OCI-LY1 (cell line): ENCODE measurements around the gene IFT88.

Source experiments
- H2AFZ ChIP-seq: fragments of 200-600 bp; sonication (generic), shearing (Covaris generic); 2 replicates; pipeline ENCODE4 v1.6.0; 2014; ENCODE audit warnings: antibody characterized with exemption, mild to moderate bottlenecking, low read length
- H3F3A ChIP-seq: fragments of 200-600 bp; sonication (generic), shearing (Covaris generic); 2 replicates; pipeline ENCODE4 v1.6.0; 2014; ENCODE audit warnings: mild to moderate bottlenecking, antibody characterized with exemption, low read length, moderate library complexity; ENCODE audit not compliant: insufficient read depth
- H3K27ac ChIP-seq: fragments of 200-600 bp; sonication (generic); 2 replicates; pipeline ENCODE4 v1.5.1; 2014; ENCODE audit warnings: low read length, mixed run types, mild to moderate bottlenecking, low read depth; ENCODE audit not compliant: poor library complexity, severe bottlenecking
- H3K27me3 ChIP-seq: fragments of 200-600 bp; sonication (generic); 2 replicates; pipeline ENCODE4 v1.6.0; 2014; ENCODE audit warnings: antibody characterized with exemption, mild to moderate bottlenecking, low read length, moderate library complexity; ENCODE audit not compliant: insufficient read depth
- H3K36me3 ChIP-seq: fragments of 200-600 bp; sonication (generic); 2 replicates; pipeline ENCODE4 v1.6.1; 2014; ENCODE audit warnings: mild to moderate bottlenecking, antibody characterized with exemption, low read length, moderate library complexity, mixed read lengths; ENCODE audit not compliant: insufficient read depth
- H3K4me1 ChIP-seq: fragments of 200-600 bp; sonication (generic); 2 replicates; pipeline ENCODE4 v1.5.1; 2014; ENCODE audit warnings: mild to moderate bottlenecking, low read length, moderate library complexity; ENCODE audit not compliant: insufficient read depth, severe bottlenecking
- H3K4me2 ChIP-seq: fragments of 200-600 bp; sonication (generic), shearing (Covaris generic); 2 replicates; pipeline ENCODE4 v1.6.1; 2014; ENCODE audit warnings: low read length
- H3K4me3 ChIP-seq: fragments of 200-600 bp; sonication (generic); 2 replicates; pipeline ENCODE4 v1.5.1; 2014; ENCODE audit warnings: low read length, low read depth, mild to moderate bottlenecking, mixed read lengths; ENCODE audit not compliant: poor library complexity, severe bottlenecking
- H3K79me2 ChIP-seq: fragments of 200-600 bp; shearing (Covaris generic); 2 replicates; pipeline ENCODE4 v1.6.1; 2016; ENCODE audit warnings: mixed run types, low read length, mixed read lengths; ENCODE audit not compliant: insufficient read depth
- H3K9ac ChIP-seq: fragments of 200-600 bp; sonication (generic), shearing (Covaris generic); 2 replicates; pipeline ENCODE4 v1.6.1; 2014; ENCODE audit warnings: mild to moderate bottlenecking, low read length, mixed read lengths
- H3K9me2 ChIP-seq: fragments of 200-600 bp; sonication (generic), shearing (Covaris generic); 2 replicates; pipeline ENCODE4 v1.6.1; 2014; ENCODE audit warnings: low read depth, mild to moderate bottlenecking, low read length, mixed read lengths
- H3K9me3 ChIP-seq: fragments of 200-600 bp; shearing (Covaris generic); 2 replicates; pipeline ENCODE4 v1.6.1; 2014; ENCODE audit warnings: low read length, mixed read lengths
- H4K20me1 ChIP-seq: fragments of 200-600 bp; sonication (generic), shearing (Covaris generic); 2 replicates; pipeline ENCODE4 v1.6.0; 2016; ENCODE audit warnings: mild to moderate bottlenecking, low read length; ENCODE audit not compliant: insufficient read depth
- EZH2 ChIP-seq: fragments of 200-600 bp; sonication (generic), shearing (Covaris generic); IDR thresholded peaks from 2 replicates; pipeline ENCODE4 v1.8.0; 2017; ENCODE audit warnings: borderline replicate concordance, mixed run types, mild to moderate bottlenecking, antibody characterized with exemption, low read length, moderate library complexity, mixed read lengths
- TF ChIP-seq, protein P1 (sequence below): fragments of 200-600 bp; sonication (generic), shearing (Covaris generic); IDR thresholded peaks from 2 replicates; pipeline ENCODE4 v1.5.1; 2017; ENCODE audit warnings: mild to moderate bottlenecking, antibody characterized with exemption, low read length, moderate library complexity, mixed read lengths

IFT88 gene

GRCh38 chr13:20713014-20713376 is 146.0 kb downstream of the IFT88 start:
- H3K9ac ChIP-seq, result no peak overlapping the region; the same call in 1 of the 2 replicates
- H3K9me2 ChIP-seq, result no peaks in the 10 kb centered on the region
- H4K20me1 ChIP-seq, result no peaks in the 10 kb centered on the region
- H3K4me2 ChIP-seq, result peak overlapping the region; percentile 51
- H3K27ac ChIP-seq, result no peak overlapping the region
- TF ChIP-seq, protein P1, sequence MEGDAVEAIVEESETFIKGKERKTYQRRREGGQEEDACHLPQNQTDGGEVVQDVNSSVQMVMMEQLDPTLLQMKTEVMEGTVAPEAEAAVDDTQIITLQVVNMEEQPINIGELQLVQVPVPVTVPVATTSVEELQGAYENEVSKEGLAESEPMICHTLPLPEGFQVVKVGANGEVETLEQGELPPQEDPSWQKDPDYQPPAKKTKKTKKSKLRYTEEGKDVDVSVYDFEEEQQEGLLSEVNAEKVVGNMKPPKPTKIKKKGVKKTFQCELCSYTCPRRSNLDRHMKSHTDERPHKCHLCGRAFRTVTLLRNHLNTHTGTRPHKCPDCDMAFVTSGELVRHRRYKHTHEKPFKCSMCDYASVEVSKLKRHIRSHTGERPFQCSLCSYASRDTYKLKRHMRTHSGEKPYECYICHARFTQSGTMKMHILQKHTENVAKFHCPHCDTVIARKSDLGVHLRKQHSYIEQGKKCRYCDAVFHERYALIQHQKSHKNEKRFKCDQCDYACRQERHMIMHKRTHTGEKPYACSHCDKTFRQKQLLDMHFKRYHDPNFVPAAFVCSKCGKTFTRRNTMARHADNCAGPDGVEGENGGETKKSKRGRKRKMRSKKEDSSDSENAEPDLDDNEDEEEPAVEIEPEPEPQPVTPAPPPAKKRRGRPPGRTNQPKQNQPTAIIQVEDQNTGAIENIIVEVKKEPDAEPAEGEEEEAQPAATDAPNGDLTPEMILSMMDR, result no peak
- no peak for TF ChIP-seq EZH2
- H2AFZ ChIP-seq, result no peak overlapping the region; the same call in 1 of the 2 replicates
- 0 out of 2 replicates have a peak, but pooled peaks cover 5% of the 10 kb centered on the region for H3K27me3 ChIP-seq
- no peaks in the 10 kb centered on the region for H3K79me2 ChIP-seq
- peak overlapping the region; percentile 15 for H3K4me3 ChIP-seq
- no peaks in the 10 kb centered on the region for H3K9me3 ChIP-seq
- H3F3A ChIP-seq, result no peaks in the 10 kb centered on the region
- H3K4me1 ChIP-seq, result peaks cover 6% of the 10 kb centered on the region
- H3K36me3 ChIP-seq, result no peaks in the 10 kb centered on the region

DNA sequence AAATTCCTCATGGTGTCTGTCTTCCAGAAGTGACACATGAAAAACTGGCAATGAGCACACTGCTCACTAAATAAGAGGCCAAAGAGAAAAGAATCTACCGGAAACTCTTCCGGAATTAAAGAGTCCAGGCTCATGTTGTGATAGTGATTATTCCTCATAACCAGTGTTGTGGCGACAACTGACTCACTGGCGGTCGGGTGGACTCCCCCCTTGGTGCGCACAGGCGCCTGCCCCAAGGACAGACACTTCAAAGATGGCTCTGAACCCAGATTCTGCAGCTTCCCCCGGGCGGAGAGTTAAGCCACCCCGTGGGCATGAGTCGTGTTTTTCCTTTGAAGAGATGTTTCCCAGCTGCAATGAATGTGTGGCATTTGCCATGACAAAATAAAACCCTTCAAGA is 146.8 kb downstream of the IFT88 start:
- H3K79me2 ChIP-seq, result no peaks in the 10 kb centered on the region
- H3K27ac ChIP-seq, result no peak overlapping the region
- no peaks in the 10 kb centered on the region for H3K9me2 ChIP-seq
- no peaks in the 10 kb centered on the region for H4K20me1 ChIP-seq
- H3F3A ChIP-seq, result no peaks in the 10 kb centered on the region
- H3K4me3 ChIP-seq, result no peak overlapping the region
- H3K27me3 ChIP-seq, result 0 out of 2 replicates have a peak, but pooled peaks cover 5% of the 10 kb centered on the region
- H3K4me1 ChIP-seq, result peaks cover 6% of the 10 kb centered on the region
- H3K4me2 ChIP-seq, result no peak overlapping the region
- no peak overlapping the region for H3K9ac ChIP-seq
- no peak for TF ChIP-seq EZH2
- TF ChIP-seq, protein P1, result no peak
- no peaks in the 10 kb centered on the region for H3K36me3 ChIP-seq
- no peak overlapping the region for H2AFZ ChIP-seq
- H3K9me3 ChIP-seq, result no peaks in the 10 kb centered on the region

DNA sequence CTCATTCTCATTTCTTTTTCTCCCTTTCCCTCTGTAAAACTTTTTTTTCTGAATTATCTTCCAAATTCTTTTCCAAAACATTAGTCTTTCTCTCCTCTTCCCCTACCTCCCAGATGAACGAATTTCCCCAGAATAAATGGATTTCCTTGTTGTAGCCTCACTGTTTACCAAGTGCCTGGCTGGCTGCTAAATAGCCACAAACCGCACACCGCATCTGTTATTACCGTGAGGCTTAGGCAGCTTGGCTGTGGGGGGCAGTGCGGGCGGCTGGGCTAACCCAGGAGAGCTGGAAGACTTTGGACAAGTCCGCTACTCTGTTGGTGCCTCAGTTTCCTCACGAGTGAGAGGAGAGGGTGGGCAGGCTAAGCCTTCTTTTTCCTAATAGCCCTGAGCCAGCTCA is 147.2 kb downstream of the IFT88 start:
- H3K27ac ChIP-seq, result no peak overlapping the region
- no peaks in the 10 kb centered on the region for H3K9me2 ChIP-seq
- TF ChIP-seq, protein P1, result no peak
- H3K4me3 ChIP-seq, result no peak overlapping the region
- no peaks in the 10 kb centered on the region for H3K9me3 ChIP-seq
- no peak overlapping the region for H3K9ac ChIP-seq
- no peak overlapping the region for H2AFZ ChIP-seq
- no peaks in the 10 kb centered on the region for H3F3A ChIP-seq
- H4K20me1 ChIP-seq, result no peaks in the 10 kb centered on the region
- peaks cover 6% of the 10 kb centered on the region for H3K4me1 ChIP-seq
- H3K36me3 ChIP-seq, result no peaks in the 10 kb centered on the region
- 0 out of 2 replicates have a peak, but pooled peaks cover 5% of the 10 kb centered on the region for H3K27me3 ChIP-seq
- no peak overlapping the region for H3K4me2 ChIP-seq
- H3K79me2 ChIP-seq, result no peaks in the 10 kb centered on the region
